Measurements from ENCODE around the gene HS3ST4. TPM values are rescaled to one million over a fixed set of nuclear protein-coding genes. Genes with fewer than 3 reads are reported as not detected.

Gene HS3ST4
- total RNA-seq, 1 experiment from 2014 or later = not detected

DNA sequence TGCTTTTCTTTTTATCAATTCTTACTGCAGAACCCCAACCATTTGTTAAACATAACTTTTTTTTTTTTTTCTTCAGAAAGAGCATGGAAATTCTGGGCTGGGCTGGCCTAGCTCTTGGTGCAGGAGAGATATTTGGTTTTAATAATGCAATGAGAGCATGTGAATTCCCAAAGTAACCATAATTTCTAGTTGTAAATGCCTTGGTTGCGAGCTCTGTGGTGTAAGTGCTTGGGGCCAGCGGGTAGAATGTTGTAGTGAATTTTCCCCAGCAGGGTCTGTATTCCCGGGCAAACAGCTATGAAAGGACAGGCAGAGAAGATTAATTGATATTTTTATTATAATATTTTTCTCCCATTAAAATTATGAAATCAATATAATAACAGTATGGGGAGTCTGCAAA lies 465.6 kb downstream of the HS3ST4 start:
- intact Hi-C loops (cut with micrococcal nuclease) = no loop called here
- RAD21 ChIA-PET (ENCODE audit: low non-redundant PET in 1 of 2, low total read pairs in 2 of 2, uncharacterized antibody in 2 of 2, unreplicated experiment in 2 of 2) = no interaction called here
- no peak overlapping the region for H2AFZ ChIP-seq (ENCODE audit: low read depth, low read length, poor library complexity, severe bottlenecking)
- no peaks in the 10 kb centered on the region for H3K9me2 ChIP-seq (ENCODE audit: insufficient read depth)
- no peak overlapping the region for H3K27ac ChIP-seq (ENCODE audit: low read depth, low read length)
- no peak for TF ChIP-seq ZNF274 (IDR thresholded peaks at IDR 0.05; ENCODE audit: low read depth, low read length)
- no peak for TF ChIP-seq SRF (IDR thresholded peaks at IDR 0.05; ENCODE audit: low read depth)
- no peak for TF ChIP-seq TCF7L2 (IDR thresholded peaks at IDR 0.05; ENCODE audit: borderline replicate concordance, extremely low read depth, insufficient read depth, insufficient read length)
- no peak for TF ChIP-seq ELF1 (IDR thresholded peaks at IDR 0.05; ENCODE audit: borderline replicate concordance, low read depth)
- TF ChIP-seq, protein P1, sequence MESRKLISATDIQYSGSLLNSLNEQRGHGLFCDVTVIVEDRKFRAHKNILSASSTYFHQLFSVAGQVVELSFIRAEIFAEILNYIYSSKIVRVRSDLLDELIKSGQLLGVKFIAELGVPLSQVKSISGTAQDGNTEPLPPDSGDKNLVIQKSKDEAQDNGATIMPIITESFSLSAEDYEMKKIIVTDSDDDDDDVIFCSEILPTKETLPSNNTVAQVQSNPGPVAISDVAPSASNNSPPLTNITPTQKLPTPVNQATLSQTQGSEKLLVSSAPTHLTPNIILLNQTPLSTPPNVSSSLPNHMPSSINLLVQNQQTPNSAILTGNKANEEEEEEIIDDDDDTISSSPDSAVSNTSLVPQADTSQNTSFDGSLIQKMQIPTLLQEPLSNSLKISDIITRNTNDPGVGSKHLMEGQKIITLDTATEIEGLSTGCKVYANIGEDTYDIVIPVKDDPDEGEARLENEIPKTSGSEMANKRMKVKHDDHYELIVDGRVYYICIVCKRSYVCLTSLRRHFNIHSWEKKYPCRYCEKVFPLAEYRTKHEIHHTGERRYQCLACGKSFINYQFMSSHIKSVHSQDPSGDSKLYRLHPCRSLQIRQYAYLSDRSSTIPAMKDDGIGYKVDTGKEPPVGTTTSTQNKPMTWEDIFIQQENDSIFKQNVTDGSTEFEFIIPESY (IDR thresholded peaks at IDR 0.05; ENCODE audit: extremely low read depth, insufficient replicate concordance, low read length) = no peak
- TF ChIP-seq, protein P2, sequence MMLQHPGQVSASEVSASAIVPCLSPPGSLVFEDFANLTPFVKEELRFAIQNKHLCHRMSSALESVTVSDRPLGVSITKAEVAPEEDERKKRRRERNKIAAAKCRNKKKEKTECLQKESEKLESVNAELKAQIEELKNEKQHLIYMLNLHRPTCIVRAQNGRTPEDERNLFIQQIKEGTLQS (IDR thresholded peaks at IDR 0.05) = no peak
- no peak for TF ChIP-seq FOSL1 (IDR thresholded peaks at IDR 0.05; ENCODE audit: low read depth)
- TF ChIP-seq RAD21 (IDR thresholded peaks at IDR 0.05; ENCODE audit: low read depth) = no peak
- TF ChIP-seq EGR1 (IDR thresholded peaks at IDR 0.05; ENCODE audit: low read depth) = no peak
- TF ChIP-seq EZH2phosphoT487 (IDR thresholded peaks at IDR 0.05; ENCODE audit: borderline replicate concordance) = no peak
- TF ChIP-seq, protein P3, sequence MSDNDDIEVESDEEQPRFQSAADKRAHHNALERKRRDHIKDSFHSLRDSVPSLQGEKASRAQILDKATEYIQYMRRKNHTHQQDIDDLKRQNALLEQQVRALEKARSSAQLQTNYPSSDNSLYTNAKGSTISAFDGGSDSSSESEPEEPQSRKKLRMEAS (IDR thresholded peaks at IDR 0.05) = no peak
- TF ChIP-seq JUND (IDR thresholded peaks at IDR 0.05) = no peak
- TF ChIP-seq, protein P4, sequence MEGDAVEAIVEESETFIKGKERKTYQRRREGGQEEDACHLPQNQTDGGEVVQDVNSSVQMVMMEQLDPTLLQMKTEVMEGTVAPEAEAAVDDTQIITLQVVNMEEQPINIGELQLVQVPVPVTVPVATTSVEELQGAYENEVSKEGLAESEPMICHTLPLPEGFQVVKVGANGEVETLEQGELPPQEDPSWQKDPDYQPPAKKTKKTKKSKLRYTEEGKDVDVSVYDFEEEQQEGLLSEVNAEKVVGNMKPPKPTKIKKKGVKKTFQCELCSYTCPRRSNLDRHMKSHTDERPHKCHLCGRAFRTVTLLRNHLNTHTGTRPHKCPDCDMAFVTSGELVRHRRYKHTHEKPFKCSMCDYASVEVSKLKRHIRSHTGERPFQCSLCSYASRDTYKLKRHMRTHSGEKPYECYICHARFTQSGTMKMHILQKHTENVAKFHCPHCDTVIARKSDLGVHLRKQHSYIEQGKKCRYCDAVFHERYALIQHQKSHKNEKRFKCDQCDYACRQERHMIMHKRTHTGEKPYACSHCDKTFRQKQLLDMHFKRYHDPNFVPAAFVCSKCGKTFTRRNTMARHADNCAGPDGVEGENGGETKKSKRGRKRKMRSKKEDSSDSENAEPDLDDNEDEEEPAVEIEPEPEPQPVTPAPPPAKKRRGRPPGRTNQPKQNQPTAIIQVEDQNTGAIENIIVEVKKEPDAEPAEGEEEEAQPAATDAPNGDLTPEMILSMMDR (IDR thresholded peaks at IDR 0.05 in 2 of 3, conservative IDR thresholded peaks at IDR 0.05 in 1 of 3; ENCODE audit: borderline replicate concordance in 1 of 3, insufficient read depth in 1 of 3, low read depth in 2 of 3, low read length in 2 of 3) = no peak
- TF ChIP-seq EZH2 (IDR thresholded peaks at IDR 0.05) = no peak
- TF ChIP-seq SIN3A (IDR thresholded peaks at IDR 0.05; ENCODE audit: low read depth) = no peak
- no peak for TF ChIP-seq POLR2AphosphoS5 (IDR thresholded peaks at IDR 0.05; ENCODE audit: low read depth, low read length)
- TF ChIP-seq SP1 (IDR thresholded peaks at IDR 0.05; ENCODE audit: low read depth) = no peak
- TF ChIP-seq YY1 (IDR thresholded peaks at IDR 0.05; ENCODE audit: extremely low read depth, insufficient replicate concordance, low read depth, low read length) = no peak
- no peak for TF ChIP-seq CBX3 (IDR thresholded peaks at IDR 0.05; ENCODE audit: low read depth)
- H3K4me2 ChIP-seq (ENCODE audit: low read length) = no peak overlapping the region
- no peaks in the 10 kb centered on the region; a peak in 1 of 4 replicates for H3K36me3 ChIP-seq (ENCODE audit: control insufficient read depth in 1 of 2, insufficient read depth in 2 of 2, low read length in 2 of 2)
- no peak overlapping the region for H3K9ac ChIP-seq (ENCODE audit: low read length)
- H3K79me2 ChIP-seq (ENCODE audit: insufficient read depth, low read length) = no peaks in the 10 kb centered on the region
- no peaks in the 10 kb centered on the region for H4K20me1 ChIP-seq (ENCODE audit: insufficient read depth)
- H3K27me3 ChIP-seq (ENCODE audit: insufficient read depth, low read length) = no peaks in the 10 kb centered on the region
- ATAC-seq = no peak
- POLR2A ChIA-PET = no interaction called here
- H3K9me3 ChIP-seq (ENCODE audit: control insufficient read depth in 1 of 2, insufficient read depth in 1 of 2, low read depth in 1 of 2, low read length in 2 of 2) = peaks cover 5 to 9% of the 10 kb centered on the region in 2 experiments; a peak in 2 of 4 replicates
- BruUV-seq (replicated peaks) = no TSS peak
- no peak for DNase-seq (ENCODE audit: low read depth, low spot score)
- H3K4me1 ChIP-seq (ENCODE audit: control insufficient read depth in 1 of 2, insufficient read depth in 2 of 2, low read length in 2 of 2) = no peaks in the 10 kb centered on the region
- H3K4me3 ChIP-seq (replicated peaks in 1 of 2; ENCODE audit: low read depth in 1 of 2, low read length in 2 of 2) = no peak overlapping the region
- CTCF ChIA-PET = no interaction called here

Data from HCT116 (cell line).